Fibroblast of pulmonary artery (primary cell): ENCODE measurements around the gene BCL2.

Experiments used
- DNase-seq: peaks from one replicate; pipeline ENCODE4 v3.0.0-alpha.2; 2010; ENCODE audit warnings: low read depth
- H3K4me3 ChIP-seq: replicated peaks from 2 replicates; pipeline ENCODE4 v1.5.1; 2011; ENCODE audit warnings: low read depth, mild to moderate bottlenecking, control low read depth, low read length, moderate library complexity
- CTCF ChIP-seq: IDR thresholded peaks from 2 replicates; pipeline ENCODE4 v1.5.1; 2011; ENCODE audit warnings: mild to moderate bottlenecking, control low read depth, low read length, inconsistent platforms; ENCODE audit errors: missing control alignments

BCL2 gene

DNA sequence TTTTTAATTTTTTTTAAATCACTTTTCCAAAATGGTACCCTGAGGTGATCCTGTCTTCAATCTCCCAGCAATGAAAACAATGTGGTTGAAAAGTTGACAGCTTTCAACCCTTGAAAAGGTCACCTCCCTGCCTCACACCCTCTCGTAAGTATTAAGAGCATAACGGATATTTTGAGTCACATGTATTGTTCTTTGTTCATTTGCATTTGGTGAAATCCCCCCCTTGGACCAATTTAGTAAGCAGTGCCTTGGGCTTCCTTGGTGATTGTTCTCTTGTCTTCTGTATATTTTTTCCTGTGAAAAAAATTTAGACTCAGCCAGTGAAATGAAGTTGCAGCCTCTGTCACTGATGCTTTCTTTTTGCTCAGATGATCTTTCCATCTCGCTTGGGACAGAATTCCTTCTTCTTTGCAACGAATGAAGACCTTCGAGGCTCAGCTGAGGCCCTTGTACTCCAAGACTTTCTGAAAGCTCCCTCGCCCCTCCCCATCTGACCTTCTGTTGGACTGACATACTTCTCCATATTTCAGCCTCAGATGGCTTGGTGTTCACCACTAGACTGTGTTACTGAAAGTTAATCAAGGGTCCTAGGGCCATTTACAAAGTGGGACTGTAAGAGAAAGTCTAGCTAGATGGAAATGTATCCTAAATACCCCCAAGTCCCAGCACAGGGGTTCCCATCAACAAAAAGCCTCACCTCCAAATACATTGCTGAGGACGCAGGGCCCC is 158.4 kb downstream of the BCL2 start:
- DNase-seq: peak; percentile 21
- H3K4me3 ChIP-seq: no peak overlapping the region
- no peak for TF ChIP-seq CTCF

GRCh38 chr18:63160172-63160995 is 159.2 kb downstream of the BCL2 start:
- no peak for TF ChIP-seq CTCF
- DNase-seq: no peak
- H3K4me3 ChIP-seq: no peak overlapping the region

GRCh38 chr18:63159590-63159989 is 160.0 kb downstream of the BCL2 start:
- no peak overlapping the region for H3K4me3 ChIP-seq
- DNase-seq: no peak
- no peak for TF ChIP-seq CTCF

DNA sequence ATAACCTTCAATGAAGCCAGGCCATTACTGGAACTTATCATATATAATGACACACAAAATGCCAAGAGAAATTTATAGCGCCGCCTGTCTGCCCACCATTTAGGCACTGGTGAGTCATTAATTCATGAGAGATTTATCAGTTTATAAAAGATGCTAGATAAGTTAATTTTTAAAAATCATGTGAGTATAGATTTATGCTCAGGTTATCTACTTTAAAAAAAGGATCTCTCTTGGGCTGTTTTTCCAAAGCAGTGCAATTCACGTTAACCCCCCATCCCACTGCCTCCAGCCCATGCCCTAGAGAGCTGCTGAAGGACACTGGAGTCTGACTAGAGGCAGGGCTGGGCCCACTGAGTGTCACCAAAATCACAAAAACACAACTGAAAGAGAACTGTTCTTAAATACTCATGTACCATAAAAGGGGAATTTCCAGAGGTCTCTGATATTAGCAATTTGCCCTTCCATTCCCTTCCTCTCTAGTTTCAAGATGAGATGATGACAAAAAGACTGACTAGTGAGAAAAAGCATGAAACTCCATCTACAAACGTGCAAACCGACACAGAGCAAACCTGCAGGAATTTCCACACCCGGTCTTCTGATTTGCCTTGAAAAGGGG is 160.8 kb downstream of the BCL2 start:
- no peak for TF ChIP-seq CTCF
- H3K4me3 ChIP-seq: no peak overlapping the region
- no peak for DNase-seq

GRCh38 chr18:63158012-63158631 is 161.4 kb downstream of the BCL2 start:
- no peak for TF ChIP-seq CTCF
- no peak overlapping the region for H3K4me3 ChIP-seq
- no peak for DNase-seq

GRCh38 chr18:63157293-63158011 is 162.1 kb downstream of the BCL2 start:
- no peak for DNase-seq
- no peak for TF ChIP-seq CTCF
- no peak overlapping the region for H3K4me3 ChIP-seq
